CD4-positive, CD25-positive, alpha-beta regulatory T cell (primary cell): ENCODE measurements around the gene MYO15A. TPM values are rescaled to one million over a fixed set of nuclear protein-coding genes. Genes with fewer than 3 reads are reported as not detected.
A peak's percentile ranks its signal among the peaks of the same experiment; 100 is the strongest.
"Not testable (repeated sequence)": the region's sequence is repeated elsewhere in the genome, so short reads cannot be mapped to it uniquely, and the experiment has no call there.

ENCODE experiments used
- ATAC-seq, 2 donors: fragments of 150-1000 bp; cut with Tn5 transposase; one replicate each; pipeline ENCODE4 v1.10.0; 2021; ENCODE audit warnings: low read depth in 2 of 2, moderate number of reproducible peaks in 2 of 2, moderate library complexity in 1 of 2
- DNase-seq, 3 donors: peaks; one replicate each; pipeline versions ENCODE4 v3.0.0 to v3.0.0-alpha.2; 2012 to 2022; ENCODE audit warnings: mixed read lengths in 1 of 3
- H3K27ac ChIP-seq: one replicate; pipeline ENCODE4 v1.7.0; 2013; ENCODE audit warnings: mild to moderate bottlenecking, low read length; ENCODE audit not compliant: insufficient read depth, poor library complexity, severe bottlenecking
- H3K27me3 ChIP-seq: one replicate; pipeline ENCODE4 v1.7.0; 2013; ENCODE audit warnings: low read length; ENCODE audit not compliant: control insufficient read depth, insufficient read depth
- H3K36me3 ChIP-seq: one replicate; pipeline ENCODE4 v1.7.0; 2013; ENCODE audit warnings: mild to moderate bottlenecking, low read length, moderate library complexity; ENCODE audit not compliant: control insufficient read depth, insufficient read depth
- H3K4me1 ChIP-seq: 2 replicates; pipeline ENCODE4 v1.7.0; 2013; ENCODE audit warnings: mild to moderate bottlenecking, low read length; ENCODE audit not compliant: insufficient read depth, control insufficient read depth, poor library complexity, severe bottlenecking
- H3K4me3 ChIP-seq: one replicate; pipeline ENCODE4 v1.7.0; 2013; ENCODE audit warnings: low read depth, mild to moderate bottlenecking, low read length, moderate library complexity
- H3K9me3 ChIP-seq, 2 experiments: 1 replicate in 1 of 2; 2 replicates in 1 of 2; pipeline ENCODE4 v1.7.0; 2013; ENCODE audit warnings: low read length in 2 of 2, mild to moderate bottlenecking in 1 of 2, moderate library complexity in 1 of 2; ENCODE audit not compliant: control insufficient read depth in 2 of 2
- H3K27ac Mint-ChIP-seq, 3 donors: one replicate each; pipeline ENCODE4 v1.8.0; 2020 to 2022; ENCODE audit warnings: mild to moderate bottlenecking in 3 of 3, mixed read lengths in 3 of 3, moderate library complexity in 2 of 3
- H3K27me3 Mint-ChIP-seq: one replicate; pipeline ENCODE4 v1.8.0; 2022; ENCODE audit warnings: mild to moderate bottlenecking, mixed read lengths
- H3K36me3 Mint-ChIP-seq: one replicate; pipeline ENCODE4 v1.8.0; 2020; ENCODE audit warnings: mixed read lengths
- H3K4me1 Mint-ChIP-seq, 4 donors: one replicate each; pipeline ENCODE4 v1.8.0; 2020 to 2022; ENCODE audit warnings: mixed read lengths in 4 of 4, mild to moderate bottlenecking in 1 of 4
- H3K4me3 Mint-ChIP-seq, 4 donors: one replicate each; pipeline ENCODE4 v1.8.0; 2020 to 2022; ENCODE audit warnings: mild to moderate bottlenecking in 4 of 4, mixed read lengths in 4 of 4, moderate library complexity in 3 of 4
- H3K9me3 Mint-ChIP-seq, 7 donors: one replicate each; pipeline ENCODE4 v1.8.0; 2020 to 2022; ENCODE audit warnings: mixed read lengths in 7 of 7, mild to moderate bottlenecking in 3 of 7, moderate library complexity in 2 of 7
- polyA plus RNA-seq, 4 donors: library from polyadenylated mRNA; unstranded; fragments of 300-500 nt; fragmentation: Illumina TruSeq; gene quantifications; one replicate each; pipeline ENCODE4 v1.2.3, GENCODE V29; 2021
- total RNA-seq: library from RNA; stranded (reverse); gene quantifications from one replicate; pipeline ENCODE4 v1.2.3, GENCODE V29; 2022

Gene MYO15A
- total and polyA plus RNA-seq, 5 donors from 2014 or later = 0.19 to 0.81 (median 0.30) TPM; not detected in 1

DNA sequence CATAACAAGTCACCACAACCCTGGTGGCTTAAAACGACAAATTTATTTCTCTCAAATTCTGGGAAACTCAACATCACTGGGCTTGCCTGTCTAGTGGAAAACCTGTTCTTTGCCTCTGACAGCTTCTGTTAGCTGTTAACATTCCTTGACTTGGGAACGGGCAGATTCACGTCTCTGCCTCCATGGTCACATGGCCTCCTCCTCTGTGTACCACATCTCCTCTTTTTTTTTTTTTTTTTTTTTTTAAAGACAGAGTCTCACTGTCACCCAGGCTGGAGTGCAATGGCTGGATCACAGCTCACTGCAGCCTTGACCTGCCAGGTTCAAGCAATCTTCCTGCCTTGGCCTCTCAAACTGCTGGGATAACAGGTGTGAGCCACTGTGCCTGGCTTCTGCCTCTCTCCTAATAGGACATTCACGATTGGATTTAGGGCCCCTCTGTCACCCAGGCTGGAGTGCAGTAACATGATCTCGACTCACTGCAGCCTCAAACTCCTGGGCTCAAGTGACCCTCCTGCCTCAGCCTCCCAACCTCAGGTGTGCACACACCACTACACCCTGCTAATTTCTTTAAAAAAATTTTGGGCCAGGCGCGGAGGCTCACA, 105.2 kb downstream of the MYO15A start:
- Histone ChIP-seq H3K36me3 (peaks cover 26% of the 10 kb centered on the region), H3K4me1 (no peaks in the 10 kb centered on the region), H3K9me3 (no peaks in the 10 kb centered on the region), H3K4me3 (no peak overlapping the region), H3K27me3 (no peaks in the 10 kb centered on the region), H3K27ac (no peak overlapping the region)
- no peak overlapping the region for H3K27ac Mint-ChIP-seq
- no peak for DNase-seq
- no peak for ATAC-seq
- H3K4me1 Mint-ChIP-seq = peaks cover 0 to 7% (median 0%) of the 10 kb centered on the region in 4 donors
- no peaks in the 10 kb centered on the region for H3K27me3 Mint-ChIP-seq
- no peak overlapping the region for H3K4me3 Mint-ChIP-seq
- no peaks in the 10 kb centered on the region for H3K9me3 Mint-ChIP-seq
- H3K36me3 Mint-ChIP-seq = peaks cover 11% of the 10 kb centered on the region

DNA sequence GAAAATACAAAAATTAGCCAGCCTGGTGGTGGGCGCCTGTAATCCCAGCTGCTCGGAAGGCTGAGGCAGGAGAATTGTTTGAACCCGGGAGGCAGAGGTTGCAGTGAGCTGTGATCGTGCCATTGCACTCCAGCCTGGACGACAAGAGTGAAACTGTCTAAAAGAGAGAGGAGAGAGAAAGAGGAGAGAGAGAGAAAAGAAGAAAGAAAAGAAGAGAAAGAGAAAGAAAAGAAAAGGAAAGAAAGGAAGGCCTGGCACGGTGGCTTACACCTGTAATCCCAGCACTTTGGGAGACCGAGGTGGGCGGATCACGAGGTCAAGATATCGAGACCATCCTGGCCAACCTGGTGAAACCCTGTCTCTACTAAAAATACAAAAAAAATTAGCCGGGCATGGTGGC, 108.3 kb downstream of the MYO15A start:
- H3K27me3 Mint-ChIP-seq, H3K4me3 Mint-ChIP-seq, H3K36me3 Mint-ChIP-seq, H3K27me3 ChIP-seq, H3K4me1 ChIP-seq, H3K4me3 ChIP-seq, DNase-seq, H3K9me3 Mint-ChIP-seq, H3K4me1 Mint-ChIP-seq, ATAC-seq, H3K27ac Mint-ChIP-seq, H3K9me3 ChIP-seq, H3K36me3 ChIP-seq, H3K27ac ChIP-seq: not testable (repeated sequence)

DNA sequence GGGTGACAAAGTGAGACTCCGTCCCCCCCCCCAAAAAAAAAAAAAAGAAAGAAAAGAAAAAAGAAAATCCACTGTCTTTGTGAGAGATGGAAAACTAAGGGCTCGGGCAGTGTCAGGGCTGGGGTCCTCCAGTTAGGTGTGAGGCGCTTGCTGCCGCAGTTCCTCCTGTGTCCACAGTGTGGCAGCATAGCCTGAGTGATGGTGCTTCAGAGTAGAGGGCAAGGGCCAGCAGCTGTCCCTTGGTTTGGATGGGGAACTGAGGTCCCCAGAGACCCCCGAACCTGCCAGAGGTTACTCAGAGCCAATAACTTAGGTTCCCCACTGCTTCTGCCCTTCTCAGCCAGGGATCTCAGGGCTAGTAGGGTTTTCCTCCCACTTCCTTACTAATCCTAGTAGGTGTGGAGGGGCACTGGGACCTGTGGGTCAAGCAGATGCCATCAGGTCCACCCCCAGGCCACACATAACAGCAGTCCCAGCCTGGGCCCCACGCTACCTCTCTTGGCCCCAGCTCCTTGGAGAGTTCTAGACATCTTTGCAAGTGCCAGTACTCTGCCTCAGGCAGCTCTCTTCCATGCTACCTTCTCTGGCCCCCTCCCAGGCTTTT, 109.0 kb downstream of the MYO15A start:
- Histone ChIP-seq H3K36me3 (peaks cover under 1% of the 10 kb centered on the region), H3K4me3 (no peak overlapping the region), H3K9me3 (no peaks in the 10 kb centered on the region), H3K27me3 (no peaks in the 10 kb centered on the region), H3K27ac (no peak overlapping the region), H3K4me1 (no peaks in the 10 kb centered on the region)
- no peaks in the 10 kb centered on the region for H3K36me3 Mint-ChIP-seq
- ATAC-seq = peak; percentile 79 to 83
- peak overlapping the region in 1 of 4 donors; percentile 54 for H3K4me3 Mint-ChIP-seq
- no peak overlapping the region for H3K27ac Mint-ChIP-seq
- H3K9me3 Mint-ChIP-seq = no peaks in the 10 kb centered on the region
- H3K4me1 Mint-ChIP-seq = peaks cover 0 to 5% (median 0%) of the 10 kb centered on the region in 4 donors
- no peaks in the 10 kb centered on the region for H3K27me3 Mint-ChIP-seq
- DNase-seq = peak; percentile 62 to 67 (median 63)

DNA sequence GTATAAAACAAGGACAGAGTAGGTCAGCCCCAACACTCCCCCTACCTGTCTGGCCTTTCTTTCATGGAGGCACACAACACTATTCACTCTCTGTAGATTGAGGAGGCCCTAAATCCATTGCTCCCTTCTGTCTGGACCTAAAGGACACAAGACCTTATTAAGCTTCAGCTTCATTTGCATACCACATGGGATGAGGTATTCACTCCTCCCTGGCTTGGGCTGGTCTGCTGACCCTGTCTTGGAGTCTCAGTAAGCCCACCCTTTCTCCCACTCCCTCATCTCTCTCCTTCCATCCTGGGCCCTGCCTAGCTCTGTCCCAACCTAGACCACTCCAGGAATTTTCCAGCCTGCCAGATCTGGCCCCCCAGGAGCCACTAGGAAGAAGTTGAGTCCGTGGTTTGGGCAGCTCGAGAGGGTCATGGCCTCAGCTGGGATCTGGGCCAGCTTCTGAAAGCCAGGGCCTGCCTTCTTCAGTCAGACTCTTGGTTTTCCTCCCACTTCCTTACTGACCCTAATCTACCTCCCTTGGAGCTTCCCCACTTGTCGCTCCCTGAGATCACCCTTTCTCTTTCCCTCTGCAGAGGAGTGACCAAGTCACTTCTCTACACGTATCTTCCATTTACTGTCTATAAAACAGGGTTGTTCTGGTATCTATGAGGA, 110.3 kb downstream of the MYO15A start:
- Mint-ChIP-seq H3K36me3 (no peaks in the 10 kb centered on the region), H3K9me3 (no peaks in the 10 kb centered on the region), H3K4me1 (peaks cover 0 to 5% (median 0%) of the 10 kb centered on the region in 4 donors), H3K4me3 (no peak overlapping the region), H3K27me3 (no peaks in the 10 kb centered on the region), H3K27ac (no peak overlapping the region)
- H3K4me1 ChIP-seq = no peaks in the 10 kb centered on the region
- no peak overlapping the region for H3K4me3 ChIP-seq
- no peak overlapping the region for H3K27ac ChIP-seq
- ATAC-seq (no peak), DNase-seq (no peak)
- no peaks in the 10 kb centered on the region for H3K36me3 ChIP-seq
- H3K9me3 ChIP-seq = no peaks in the 10 kb centered on the region
- no peaks in the 10 kb centered on the region for H3K27me3 ChIP-seq

DNA sequence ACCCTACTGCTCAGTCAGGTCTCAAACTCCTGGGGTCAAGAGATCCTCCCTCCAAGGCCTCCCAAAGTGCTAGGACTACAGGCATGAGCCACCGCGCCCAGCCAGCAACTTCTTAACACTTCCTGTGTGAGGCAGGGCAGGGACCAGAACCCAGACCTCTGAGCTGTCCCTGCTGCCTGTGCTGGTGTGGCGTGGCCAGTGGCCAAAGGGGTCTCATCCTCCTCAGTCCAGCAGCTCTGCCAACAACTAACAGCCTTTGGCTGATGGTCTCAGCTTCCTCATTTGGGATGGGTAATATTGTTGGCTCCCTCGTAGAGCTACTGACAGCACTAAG, 115.5 kb downstream of the MYO15A start:
- Mint-ChIP-seq H3K4me3 (peak overlapping the region in 1 of 4 donors; percentile 63), H3K4me1 (peaks cover 0 to 34% (median 16%) of the 10 kb centered on the region in 4 donors), H3K27me3 (no peaks in the 10 kb centered on the region), H3K27ac (no peak overlapping the region), H3K9me3 (peaks cover 0 to 2% (median 0%) of the 10 kb centered on the region in 7 donors), H3K36me3 (no peaks in the 10 kb centered on the region)
- peaks cover 18% of the 10 kb centered on the region for H3K4me1 ChIP-seq
- no peak overlapping the region for H3K27ac ChIP-seq
- H3K9me3 ChIP-seq = no peaks in the 10 kb centered on the region
- DNase-seq (no peak), ATAC-seq (no peak)
- H3K36me3 ChIP-seq = no peaks in the 10 kb centered on the region
- H3K27me3 ChIP-seq = no peaks in the 10 kb centered on the region
- H3K4me3 ChIP-seq = no peak overlapping the region

DNA sequence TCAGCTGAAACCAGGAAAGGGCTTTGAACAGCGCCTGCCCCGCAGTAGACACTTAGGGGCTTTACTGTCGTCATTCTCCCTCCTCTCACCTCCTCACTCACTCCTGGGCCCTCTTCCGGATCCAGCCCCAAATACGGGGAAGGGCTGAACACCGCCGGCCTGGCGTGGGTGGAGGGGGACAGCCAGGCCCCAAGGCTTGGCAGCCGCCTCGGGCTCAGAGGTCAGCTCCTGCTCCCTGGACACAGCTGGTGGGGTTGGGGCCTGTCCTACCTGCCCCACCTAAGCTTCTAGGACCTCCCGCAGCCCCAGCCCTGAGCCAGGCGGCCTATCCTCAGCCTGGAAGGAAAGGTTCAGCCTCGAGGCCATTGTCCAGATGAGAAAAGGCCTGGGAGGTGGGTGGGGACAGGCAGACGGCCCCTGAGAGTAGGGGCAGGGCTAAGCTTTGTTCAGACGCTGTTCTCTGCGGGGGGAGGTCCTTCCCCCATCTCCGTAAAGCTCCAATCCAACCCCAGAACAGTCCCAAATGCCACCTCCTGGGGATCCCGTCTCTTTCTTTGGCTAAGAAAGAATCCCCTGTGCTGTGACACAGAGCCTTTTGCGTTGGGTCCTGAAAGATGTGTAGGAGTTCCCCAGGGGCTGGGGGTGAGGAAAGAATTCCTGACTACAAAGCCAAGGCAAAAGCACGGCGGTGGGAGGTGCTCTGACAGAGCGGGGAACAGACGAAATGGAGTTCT, 116.0 kb downstream of the MYO15A start:
- peaks cover 0 to 39% (median 16%) of the 10 kb centered on the region in 4 donors for H3K4me1 Mint-ChIP-seq
- Histone ChIP-seq H3K9me3 (no peaks in the 10 kb centered on the region), H3K4me3 (no peak overlapping the region), H3K27me3 (no peaks in the 10 kb centered on the region), H3K4me1 (peaks cover 18% of the 10 kb centered on the region), H3K27ac (no peak overlapping the region), H3K36me3 (no peaks in the 10 kb centered on the region)
- peaks cover 0 to 2% (median 0%) of the 10 kb centered on the region in 7 donors for H3K9me3 Mint-ChIP-seq
- H3K36me3 Mint-ChIP-seq = no peaks in the 10 kb centered on the region
- DNase-seq (no peak), ATAC-seq (no peak)
- H3K4me3 Mint-ChIP-seq = peak overlapping the region in 3 of 4 donors; percentile 73 to 84 (median 82)
- H3K27me3 Mint-ChIP-seq = no peaks in the 10 kb centered on the region
- no peak overlapping the region for H3K27ac Mint-ChIP-seq

DNA sequence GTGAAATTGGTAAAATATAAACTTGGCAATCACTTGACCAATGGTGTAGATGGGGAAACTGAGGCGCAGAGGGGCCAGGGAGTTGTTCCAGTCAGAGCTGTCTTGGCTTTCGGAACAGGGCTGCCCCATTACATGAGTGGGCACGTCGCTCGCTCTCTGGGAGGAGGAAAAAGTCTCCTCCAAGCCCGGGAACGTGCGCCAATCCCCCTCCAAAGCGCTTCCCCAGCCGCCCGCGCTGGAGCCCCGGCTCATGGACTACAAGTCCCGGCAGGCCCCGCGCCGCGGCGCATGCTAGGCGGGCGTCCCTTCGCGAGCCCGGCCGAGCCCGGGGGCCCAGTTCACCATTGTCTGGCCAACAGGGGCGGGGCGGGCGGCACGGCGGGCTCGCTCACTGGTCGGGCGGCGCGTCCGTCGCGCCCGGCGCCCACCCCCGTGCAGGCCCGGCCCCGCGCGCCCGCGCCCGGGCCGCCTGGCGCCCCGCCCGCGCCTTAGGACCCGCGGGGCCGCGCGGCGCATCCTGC, 116.6 kb downstream of the MYO15A start, which contains the start of gene LLGL1:
Gene LLGL1, plus strand, starts transcription at position 515 of the 521 bp plus-strand sequence. CDS start 48 bp downstream, outside the sequence.
- H3K27ac ChIP-seq = no peak within 1 kb of the TSS
- H3K36me3 ChIP-seq = no peaks in the 10 kb centered on the region
- H3K27me3 ChIP-seq = no peaks in the 10 kb centered on the region
- DNase-seq (peak; percentile 93 to 97 (median 95)), ATAC-seq (peak; percentile 97 to 99)
- Mint-ChIP-seq H3K27ac (peak within 1 kb of the TSS; percentile 14 to 98 (median 96)), H3K9me3 (peaks cover 0 to 2% (median 0%) of the 10 kb centered on the region in 7 donors), H3K36me3 (no peaks in the 10 kb centered on the region), H3K4me3 (peak within 1 kb of the TSS; percentile 84 to 98 (median 94)), H3K27me3 (no peaks in the 10 kb centered on the region), H3K4me1 (peaks cover 0 to 42% (median 16%) of the 10 kb centered on the region in 4 donors)
- peak within 1 kb of the TSS; percentile 82 for H3K4me3 ChIP-seq
- H3K4me1 ChIP-seq = peaks cover 18% of the 10 kb centered on the region
- no peaks in the 10 kb centered on the region for H3K9me3 ChIP-seq
